NT2/D1 (cell line): ENCODE measurements around the gene TAS1R3.

Experiments used
- DNase-seq: peaks from one replicate; pipeline ENCODE4 v3.0.0-alpha.2; 2011; ENCODE audit warnings: low read depth, low spot score
- H3K27me3 ChIP-seq: 2 replicates; pipeline ENCODE4 v1.6.0; 2011; ENCODE audit warnings: mild to moderate bottlenecking; ENCODE audit not compliant: insufficient read length, insufficient read depth
- H3K36me3 ChIP-seq: 2 replicates; pipeline ENCODE4 v1.6.1; 2011; ENCODE audit warnings: mild to moderate bottlenecking, low read length, mixed read lengths; ENCODE audit not compliant: insufficient read depth, insufficient read length
- H3K4me1 ChIP-seq: 2 replicates; pipeline ENCODE4 v1.5.1; 2011; ENCODE audit not compliant: insufficient read depth, insufficient read length
- H3K4me3 ChIP-seq: 2 replicates; pipeline ENCODE4 v1.5.1; 2011; ENCODE audit warnings: low read depth; ENCODE audit not compliant: insufficient read length
- H3K9ac ChIP-seq: 2 replicates; pipeline ENCODE4 v1.6.0; 2011; ENCODE audit warnings: low read depth; ENCODE audit not compliant: insufficient read length
- H3K9me3 ChIP-seq: 2 replicates; pipeline ENCODE4 v1.5.1; 2011; ENCODE audit warnings: mild to moderate bottlenecking, low read length; ENCODE audit not compliant: insufficient read depth
- SUZ12 ChIP-seq: IDR thresholded peaks from 2 replicates; pipeline ENCODE4 v1.6.1; 2011; ENCODE audit not compliant: insufficient read length, insufficient read depth; ENCODE audit errors: extremely low read depth
- YY1 ChIP-seq: IDR thresholded peaks from 2 replicates; pipeline ENCODE4 v1.6.1; 2011; ENCODE audit not compliant: insufficient read length, insufficient read depth
- ZNF274 ChIP-seq: IDR thresholded peaks from 2 replicates; pipeline ENCODE4 v1.6.1; 2011; ENCODE audit warnings: mild to moderate bottlenecking, low read depth, low read length

Gene TAS1R3

DNA sequence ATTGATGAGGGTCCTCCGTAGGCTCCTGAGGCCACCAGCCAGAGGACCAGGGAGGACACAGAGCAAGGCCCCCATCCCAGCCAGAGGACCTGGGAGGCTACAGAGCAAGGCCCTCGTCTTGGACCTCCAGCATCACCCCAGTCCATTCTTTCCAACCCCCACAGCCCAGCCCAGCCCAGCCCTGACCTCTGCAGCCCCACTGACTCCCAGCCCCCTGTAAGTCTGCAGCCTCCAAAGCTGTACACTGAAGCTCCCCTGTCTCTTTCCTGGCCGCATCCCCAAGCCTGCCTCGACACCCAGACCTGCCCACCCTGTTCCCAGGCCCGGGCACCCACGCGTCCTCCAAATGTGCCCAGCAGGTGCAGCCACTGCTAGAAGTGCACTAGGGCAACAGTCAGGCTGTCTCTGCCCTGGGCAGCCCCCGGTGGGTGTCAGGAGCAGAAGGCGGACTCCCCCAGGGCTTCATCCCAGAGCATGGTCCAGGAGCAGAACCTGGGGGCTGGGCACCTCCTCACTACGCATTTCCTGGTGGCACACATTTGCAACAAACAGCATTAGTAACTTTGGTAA lies 16.0 kb downstream of the TAS1R3 start:
- peaks cover 13% of the 10 kb centered on the region for H3K4me1 ChIP-seq

DNA sequence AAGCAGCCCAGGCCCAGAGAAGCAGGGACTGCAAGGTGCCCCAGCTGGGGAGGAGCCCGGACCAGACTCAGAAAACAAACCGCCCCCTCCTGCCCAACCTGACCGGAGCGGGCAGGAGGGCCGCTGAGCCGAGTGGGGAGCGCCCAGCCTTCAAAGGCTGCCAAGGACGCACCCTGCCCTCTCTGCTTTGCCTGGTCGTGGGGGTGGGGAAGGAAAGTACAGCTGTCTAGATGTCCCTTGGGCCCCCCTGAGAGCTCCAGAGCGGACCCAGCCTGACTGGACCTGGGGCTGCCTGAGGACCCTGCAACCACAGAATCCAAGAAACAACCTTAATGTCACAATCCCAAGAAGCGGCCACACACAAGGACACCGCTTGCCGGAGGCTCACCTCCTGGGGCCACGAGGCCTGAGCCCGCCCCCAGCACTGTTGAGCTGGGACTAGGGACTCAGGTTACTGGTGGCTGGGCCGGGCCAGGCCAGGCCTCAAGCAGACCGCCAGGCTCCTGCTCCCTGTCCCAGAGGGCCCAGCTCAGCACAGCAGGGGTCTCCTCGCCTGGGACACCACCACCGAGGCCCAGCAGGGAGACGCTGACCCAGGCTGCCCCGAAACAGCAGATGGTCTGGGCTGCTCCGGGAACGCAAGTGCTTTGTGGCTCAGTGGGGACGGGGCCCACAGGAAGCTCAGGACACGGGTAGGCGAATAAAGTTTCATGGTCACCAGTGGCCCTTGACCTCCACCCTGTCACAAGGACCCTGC lies 16.8 kb downstream of the TAS1R3 start:
- H3K4me1 ChIP-seq: peaks cover 15% of the 10 kb centered on the region
- peaks cover 8% of the 10 kb centered on the region for H3K36me3 ChIP-seq
- H3K9me3 ChIP-seq: no peaks in the 10 kb centered on the region
- TF ChIP-seq SUZ12 (no peak), ZNF274 (no peak), YY1 (no peak)
- no peak for DNase-seq
- no peaks in the 10 kb centered on the region for H3K27me3 ChIP-seq
- H3K4me3 ChIP-seq: peak overlapping the region; percentile 66
- H3K9ac ChIP-seq: peak overlapping the region; percentile 87

More for the DNA sequence above, 16.0 kb downstream of the TAS1R3 start:
- peak overlapping the region; percentile 87 for H3K9ac ChIP-seq
- peaks cover 2% of the 10 kb centered on the region for H3K36me3 ChIP-seq
- no peaks in the 10 kb centered on the region for H3K9me3 ChIP-seq
- DNase-seq: no peak
- peak overlapping the region; percentile 66 for H3K4me3 ChIP-seq
- H3K27me3 ChIP-seq: no peaks in the 10 kb centered on the region
- TF ChIP-seq ZNF274: no peak
- no peak for TF ChIP-seq SUZ12
- no peak for TF ChIP-seq YY1

DNA sequence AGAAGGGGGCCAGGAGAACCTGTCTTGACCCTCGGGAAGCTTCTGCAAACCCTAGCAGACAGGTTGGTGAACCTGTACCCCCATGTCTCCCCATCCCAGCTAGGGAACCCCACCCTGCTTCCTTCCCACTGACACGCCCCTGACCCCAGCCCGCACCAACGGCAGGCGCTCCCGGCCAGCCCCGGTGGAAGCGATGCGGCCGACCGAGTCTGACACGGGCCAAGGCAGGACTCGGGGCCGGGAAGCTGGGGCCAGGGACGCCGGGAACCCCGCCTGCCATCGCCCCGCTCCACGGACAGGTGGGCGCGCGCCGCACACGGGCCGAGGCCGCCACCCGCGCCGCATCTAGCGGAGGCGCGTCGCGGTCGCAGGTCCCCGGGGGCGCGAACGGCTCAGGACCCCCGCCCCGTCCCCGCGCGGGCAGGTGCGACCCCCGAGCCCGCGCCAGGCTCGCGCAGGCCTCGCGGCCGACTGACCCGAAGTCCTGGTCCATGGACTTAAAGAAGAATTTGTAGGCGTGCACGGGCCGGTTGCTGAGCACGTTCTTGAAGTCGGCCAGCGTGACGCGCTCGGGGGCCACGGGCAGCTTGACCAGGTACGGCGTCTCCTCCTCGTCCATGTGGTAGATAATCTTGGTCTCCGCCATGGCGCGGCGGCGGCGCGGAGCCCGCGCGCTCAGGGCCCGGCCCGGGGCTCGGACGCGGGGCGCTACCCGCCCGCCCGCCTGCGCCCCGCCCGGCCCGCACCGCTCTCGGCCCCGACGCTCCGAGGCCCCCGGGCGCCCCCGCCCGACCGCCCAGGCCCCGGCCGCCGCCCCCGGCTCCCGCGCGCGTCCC lies 17.6 kb downstream of the TAS1R3 start:
- DNase-seq: no peak
- H3K36me3 ChIP-seq: peaks cover 16% of the 10 kb centered on the region

DNA sequence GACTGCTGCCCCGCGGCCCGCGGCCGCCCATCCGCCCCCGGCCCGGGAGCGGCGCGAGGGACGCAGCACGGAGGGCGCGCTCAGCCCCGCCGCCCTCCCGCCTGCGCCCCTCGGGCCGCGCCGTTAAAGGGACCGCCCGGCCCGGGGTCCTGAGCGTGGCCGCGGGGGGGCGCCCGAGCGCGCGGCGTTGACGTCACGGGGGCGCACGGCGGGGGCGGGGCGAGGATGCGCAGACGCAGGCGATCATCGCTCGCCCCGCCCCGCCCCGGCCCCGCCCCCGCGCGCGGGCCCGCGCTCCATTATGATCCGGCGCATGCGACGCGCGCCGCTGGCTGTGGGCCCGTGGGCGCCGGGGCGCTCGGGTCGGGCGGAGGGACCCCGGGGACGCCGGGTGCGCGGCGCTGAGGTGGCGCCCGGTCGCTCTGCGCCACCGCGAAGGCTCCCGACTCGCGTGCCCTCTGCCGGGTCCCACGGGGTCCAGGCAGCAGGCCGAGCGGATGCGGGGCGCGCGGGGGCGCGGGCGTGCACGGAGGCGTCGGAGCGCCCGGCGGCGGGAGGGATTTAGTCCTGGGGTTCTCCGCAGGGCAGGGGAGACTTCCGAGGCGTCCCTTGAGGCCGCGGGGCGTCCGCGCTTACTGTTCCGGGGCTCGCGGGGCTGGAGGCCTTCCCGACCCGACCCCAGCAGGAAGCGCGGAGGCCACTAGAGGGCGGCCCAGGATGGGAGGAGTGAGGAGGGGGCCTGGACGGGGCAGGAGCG lies 18.4 kb downstream of the TAS1R3 start, which contains the start of gene DVL1:
Gene DVL1, minus strand, starts transcription at position 163 of the 757 bp plus-strand sequence. CDS start 353 bp downstream, outside the sequence.
- TF ChIP-seq ZNF274: no peak
- TF ChIP-seq SUZ12: no peak
- TF ChIP-seq YY1: no peak
- no peaks in the 10 kb centered on the region for H3K9me3 ChIP-seq
- peaks cover 24% of the 10 kb centered on the region for H3K36me3 ChIP-seq
- H3K27me3 ChIP-seq: no peaks in the 10 kb centered on the region
- H3K4me1 ChIP-seq: peaks cover 15% of the 10 kb centered on the region
- peak within 1 kb of the TSS; percentile 66 for H3K4me3 ChIP-seq
- DNase-seq: no peak
- H3K9ac ChIP-seq: peak within 1 kb of the TSS; percentile 93

More for the DNA sequence above, 17.6 kb downstream of the TAS1R3 start:
- H3K4me1 ChIP-seq: peaks cover 15% of the 10 kb centered on the region
- H3K9ac ChIP-seq: peak overlapping the region; percentile 87
- no peaks in the 10 kb centered on the region for H3K9me3 ChIP-seq
- TF ChIP-seq YY1: no peak
- TF ChIP-seq SUZ12: no peak
- TF ChIP-seq ZNF274: no peak
- peak overlapping the region; percentile 66 for H3K4me3 ChIP-seq
- H3K27me3 ChIP-seq: no peaks in the 10 kb centered on the region

DNA sequence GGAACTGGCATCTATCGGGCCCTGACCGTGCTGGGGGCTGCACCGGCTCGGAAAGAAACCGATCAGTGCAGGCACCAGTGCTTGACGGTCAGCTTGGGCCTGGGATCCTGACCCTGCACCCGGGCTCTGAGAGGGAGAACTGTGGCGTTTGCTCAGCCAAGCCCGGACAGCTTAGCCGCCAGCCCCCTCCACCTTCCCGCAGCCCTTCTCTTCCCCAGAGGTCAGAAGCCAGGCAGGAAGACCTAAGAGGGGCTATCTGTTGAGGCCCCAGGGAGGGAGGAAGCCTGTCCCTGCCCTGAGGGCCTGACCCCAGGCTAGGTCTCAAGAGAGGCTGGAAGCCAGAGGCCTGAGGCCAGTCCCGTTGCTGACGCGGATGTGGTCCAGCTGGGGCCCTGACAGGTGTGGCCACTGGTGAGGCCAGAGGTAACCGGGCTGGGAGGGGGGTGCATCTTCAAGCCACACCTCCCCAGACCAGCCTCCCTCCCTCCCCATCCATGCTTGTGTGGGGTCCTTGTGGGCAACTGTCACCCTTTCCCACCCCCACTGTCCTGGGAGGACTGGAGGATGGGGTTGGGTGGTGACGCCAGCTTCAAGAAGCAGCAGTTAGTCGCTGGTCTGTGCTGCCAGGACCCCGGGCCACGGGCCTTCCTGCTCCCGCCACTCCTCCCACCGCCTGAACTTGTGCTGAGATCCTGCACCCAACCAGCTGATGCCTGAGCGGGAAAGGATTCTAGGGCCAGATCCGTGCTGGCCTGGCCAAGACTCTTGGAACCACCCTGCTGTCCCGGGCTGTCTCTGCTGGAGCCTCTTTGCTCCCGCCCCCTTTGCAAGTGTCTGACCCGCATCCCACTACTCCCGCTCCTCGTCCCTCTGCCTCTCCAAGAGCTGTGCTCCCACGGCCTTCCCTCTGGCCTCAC lies 20.7 kb downstream of the TAS1R3 start:
- Histone ChIP-seq H3K4me3 (no peak overlapping the region), H3K9ac (peak overlapping the region; percentile 51)

DNA sequence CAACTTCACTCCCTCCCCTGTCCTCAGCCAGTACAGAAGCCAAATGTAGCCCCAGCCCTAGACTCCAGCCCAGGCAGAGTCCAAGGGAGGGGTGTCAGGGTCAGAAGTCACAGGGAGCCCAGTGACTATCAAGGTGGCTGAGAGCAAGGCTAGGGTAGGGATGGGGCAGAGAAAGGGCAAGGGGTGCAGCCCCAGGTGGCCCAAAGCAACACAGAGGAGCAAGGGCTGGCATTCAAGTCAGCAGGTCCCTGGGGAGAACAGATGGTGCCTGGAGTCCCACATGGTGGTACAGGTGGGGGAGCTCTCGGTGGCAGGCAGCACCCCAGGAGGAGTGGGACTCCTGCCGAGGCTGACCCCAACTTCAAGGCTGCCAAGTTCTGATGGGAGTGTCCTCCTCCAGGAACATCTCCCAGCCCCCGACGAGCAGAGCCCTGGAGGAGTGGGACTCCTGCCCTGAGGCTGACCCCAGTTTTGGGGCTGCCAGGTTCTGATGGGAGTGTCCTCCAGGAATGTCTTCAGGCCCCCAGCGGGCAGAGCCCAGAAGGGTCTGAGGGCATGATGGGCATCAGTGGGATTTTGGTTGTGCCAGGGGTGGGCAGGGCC lies 21.8 kb downstream of the TAS1R3 start:
- H3K9me3 ChIP-seq: no peaks in the 10 kb centered on the region
- H3K36me3 ChIP-seq: peaks cover 29% of the 10 kb centered on the region
- no peaks in the 10 kb centered on the region for H3K27me3 ChIP-seq
- H3K4me1 ChIP-seq: peaks cover 11% of the 10 kb centered on the region
- no peak for TF ChIP-seq SUZ12
- no peak for TF ChIP-seq ZNF274
- TF ChIP-seq YY1: no peak
- H3K4me3 ChIP-seq: no peak overlapping the region
- no peak overlapping the region for H3K9ac ChIP-seq
- DNase-seq: no peak

More for the DNA sequence above, 20.7 kb downstream of the TAS1R3 start:
- no peak for TF ChIP-seq YY1
- TF ChIP-seq ZNF274: no peak
- TF ChIP-seq SUZ12: no peak
- no peaks in the 10 kb centered on the region for H3K9me3 ChIP-seq
- peaks cover 8% of the 10 kb centered on the region for H3K4me1 ChIP-seq
- no peak for DNase-seq
- no peaks in the 10 kb centered on the region for H3K27me3 ChIP-seq
- H3K36me3 ChIP-seq: peaks cover 29% of the 10 kb centered on the region
